Measurements from ENCODE around the gene EXOG.

DNA sequence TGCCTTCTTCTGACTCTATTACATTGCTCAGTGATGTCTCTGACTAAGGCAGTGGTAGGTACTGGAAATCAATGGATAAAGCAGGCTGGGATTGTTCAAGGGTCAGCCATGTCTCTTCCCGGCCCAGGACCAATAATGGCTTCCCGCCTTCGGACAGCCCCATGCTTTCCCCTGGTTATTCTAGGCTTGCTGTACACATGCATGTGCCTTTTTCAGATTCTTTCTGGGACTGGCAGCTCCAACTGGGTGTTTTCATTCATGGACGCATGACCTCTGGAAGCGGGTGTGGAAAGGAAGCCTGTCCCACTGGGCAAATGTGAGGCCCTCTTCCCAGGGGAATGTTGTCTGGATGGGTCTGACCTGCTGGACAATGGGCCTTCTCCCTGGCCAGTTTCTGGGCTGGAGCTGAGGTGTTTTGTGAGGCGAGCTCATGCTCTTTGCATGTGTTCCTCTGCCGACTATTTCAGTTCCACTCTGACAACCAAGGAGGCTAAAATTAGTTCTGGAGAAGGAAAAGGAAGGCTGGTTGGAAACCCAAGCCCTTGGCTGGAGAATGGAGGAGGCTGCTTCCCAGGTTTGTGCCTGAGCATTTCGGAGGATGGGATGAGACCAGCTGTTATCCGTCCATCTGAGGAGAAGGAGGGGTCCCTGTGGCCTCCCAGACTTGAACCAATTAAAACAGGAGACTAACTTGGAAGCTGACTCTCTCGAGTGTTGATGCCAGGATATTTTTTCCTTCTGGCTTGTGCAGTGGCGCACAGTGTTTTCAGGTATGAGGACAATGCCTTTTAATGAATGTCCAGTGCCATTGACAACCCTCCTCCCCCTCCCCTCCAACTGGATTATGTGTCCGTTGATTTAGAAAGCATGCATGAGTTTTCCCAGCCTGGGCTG, 35.5 kb upstream of the EXOG start:
- TF ChIP-seq CTCF (IDR thresholded peaks at IDR 0.05) (no peak), EZH2 (IDR thresholded peaks at IDR 0.05; ENCODE audit: borderline replicate concordance, insufficient read depth, low read depth, low read length, poor library complexity, severe bottlenecking) (no peak)

Measured in B cell (primary cell).